Astrocyte (in vitro differentiated cells and primary cell): ENCODE measurements around the gene FCN3. TPM values are rescaled to one million over a fixed set of nuclear protein-coding genes. Genes with fewer than 3 reads are reported as not detected.

Source experiments
- DNase-seq: peaks from one replicate; pipeline ENCODE4 v3.0.0-alpha.2; 2010; ENCODE audit warnings: low read depth
- FAIRE-seq: peaks from 2 replicates; lab custom pipeline; 2011; peaks lifted over from hg19 to GRCh38; lab: Jason Lieb, UNC
- H2AFZ ChIP-seq: 2 replicates; pipeline ENCODE4 v1.6.0; 2012; ENCODE audit warnings: low read depth, low read length, inconsistent platforms
- H3K27ac ChIP-seq: 2 replicates; pipeline ENCODE4 v1.5.1; 2011; ENCODE audit warnings: low read depth, low read length, inconsistent platforms
- H3K27me3 ChIP-seq: 2 replicates; pipeline ENCODE4 v1.6.0; 2011; ENCODE audit warnings: low read length, inconsistent platforms; ENCODE audit not compliant: insufficient read depth
- H3K36me3 ChIP-seq: 2 replicates; pipeline ENCODE4 v1.5.1; 2011; ENCODE audit warnings: low read length, inconsistent platforms; ENCODE audit not compliant: insufficient read depth
- H3K4me1 ChIP-seq: 2 replicates; pipeline ENCODE4 v1.5.1; 2011; ENCODE audit warnings: low read length, inconsistent platforms; ENCODE audit not compliant: insufficient read depth
- H3K4me2 ChIP-seq: 2 replicates; pipeline ENCODE4 v1.6.0; 2012; ENCODE audit warnings: low read length, inconsistent platforms
- H3K4me3 ChIP-seq: 2 replicates; pipeline ENCODE4 v1.5.1; 2011; ENCODE audit warnings: low read depth, mild to moderate bottlenecking, low read length, inconsistent platforms; ENCODE audit not compliant: insufficient read depth
- H3K79me2 ChIP-seq: 2 replicates; pipeline ENCODE4 v1.6.0; 2012; ENCODE audit warnings: mild to moderate bottlenecking, low read length, inconsistent platforms; ENCODE audit not compliant: insufficient read depth
- H3K9ac ChIP-seq: 2 replicates; pipeline ENCODE4 v1.6.0; 2012; ENCODE audit warnings: mild to moderate bottlenecking, low read length, inconsistent platforms
- H3K9me3 ChIP-seq: 2 replicates; pipeline ENCODE4 v1.5.1; 2012; ENCODE audit warnings: low read depth, mild to moderate bottlenecking, low read length, inconsistent platforms; ENCODE audit not compliant: insufficient read depth
- H4K20me1 ChIP-seq: 2 replicates; pipeline ENCODE4 v1.6.0; 2012; ENCODE audit warnings: low read length, inconsistent platforms; ENCODE audit not compliant: insufficient read depth
- H3K27ac Mint-ChIP-seq: one replicate; pipeline ENCODE4 v1.8.0; 2021; ENCODE audit warnings: mild to moderate bottlenecking, mixed read lengths; ENCODE audit not compliant: unreplicated experiment
- H3K27me3 Mint-ChIP-seq: one replicate; pipeline ENCODE4 v1.8.0; 2021; ENCODE audit warnings: low read depth, mixed read lengths; ENCODE audit not compliant: unreplicated experiment
- H3K36me3 Mint-ChIP-seq: one replicate; pipeline ENCODE4 v1.8.0; 2021; ENCODE audit warnings: low read depth, mixed read lengths; ENCODE audit not compliant: unreplicated experiment
- H3K4me1 Mint-ChIP-seq: one replicate; pipeline ENCODE4 v1.8.0; 2021; ENCODE audit warnings: low read depth, mixed read lengths; ENCODE audit not compliant: unreplicated experiment
- H3K4me3 Mint-ChIP-seq: one replicate; pipeline ENCODE4 v1.8.0; 2021; ENCODE audit warnings: mild to moderate bottlenecking, moderate library complexity, mixed read lengths; ENCODE audit not compliant: unreplicated experiment
- H3K9me3 Mint-ChIP-seq: one replicate; pipeline ENCODE4 v1.8.0; 2021; ENCODE audit warnings: mild to moderate bottlenecking, mixed read lengths; ENCODE audit not compliant: unreplicated experiment
- CTCF ChIP-seq: IDR thresholded peaks from 2 replicates; pipeline ENCODE4 v1.5.1; 2011; ENCODE audit warnings: low read depth, mild to moderate bottlenecking, inconsistent platforms, low read length, moderate library complexity; ENCODE audit not compliant: insufficient read depth
- EZH2 ChIP-seq: IDR thresholded peaks from 2 replicates; pipeline ENCODE4 v1.6.1; 2012; ENCODE audit warnings: mild to moderate bottlenecking, low read length, inconsistent platforms; ENCODE audit not compliant: insufficient read depth
- total RNA-seq: library from RNA; stranded (reverse); gene quantifications from 2 replicates; pipeline ENCODE4 v1.2.1, GENCODE V29; 2021

Gene FCN3
- total RNA-seq, 1 donor from 2014 or later, result not detected

- Mint-ChIP-seq H3K27ac (peak overlapping the region; percentile 98), H3K4me3 (peak overlapping the region; percentile 71), H3K9me3 (no peaks in the 10 kb centered on the region), H3K36me3 (peaks cover 18% of the 10 kb centered on the region), H3K27me3 (no peaks in the 10 kb centered on the region), H3K4me1 (peaks cover 34% of the 10 kb centered on the region)
- no peaks in the 10 kb centered on the region for H4K20me1 ChIP-seq
- H3K9me3 ChIP-seq, result no peaks in the 10 kb centered on the region
- FAIRE-seq, result no peak
- peak overlapping the region; percentile 17 for H2AFZ ChIP-seq
- TF ChIP-seq CTCF (no peak), EZH2 (no peak)
- H3K36me3 ChIP-seq, result peaks cover 32% of the 10 kb centered on the region
- peaks cover 26% of the 10 kb centered on the region for H3K79me2 ChIP-seq
- DNase-seq, result peak; percentile 88
- H3K4me1 ChIP-seq, result peaks cover 14% of the 10 kb centered on the region
- H3K4me2 ChIP-seq, result peak overlapping the region; percentile 62
- no peaks in the 10 kb centered on the region for H3K27me3 ChIP-seq
- H3K4me3 ChIP-seq, result no peak overlapping the region
- peak overlapping the region; percentile 74 for H3K27ac ChIP-seq
- peak overlapping the region; percentile 73 for H3K9ac ChIP-seq
Observed at GRCh38 chr1:27418326-27419185, 43.9 kb upstream of the FCN3 start.

GRCh38 chr1:27417713-27418112 is 43.1 kb upstream of the FCN3 start:
- Histone ChIP-seq H4K20me1 (no peaks in the 10 kb centered on the region), H3K4me1 (peaks cover 14% of the 10 kb centered on the region), H3K9ac (peak overlapping the region; percentile 73), H3K4me2 (no peak overlapping the region), H3K79me2 (peaks cover 23% of the 10 kb centered on the region), H3K4me3 (no peak overlapping the region), H3K27ac (peak overlapping the region; percentile 74), H3K9me3 (no peaks in the 10 kb centered on the region), H3K27me3 (no peaks in the 10 kb centered on the region), H3K36me3 (peaks cover 41% of the 10 kb centered on the region), H2AFZ (no peak overlapping the region)
- Mint-ChIP-seq H3K27ac (peak overlapping the region; percentile 98), H3K27me3 (no peaks in the 10 kb centered on the region), H3K9me3 (no peaks in the 10 kb centered on the region), H3K4me3 (no peak overlapping the region), H3K36me3 (peaks cover 26% of the 10 kb centered on the region), H3K4me1 (peaks cover 34% of the 10 kb centered on the region)
- no peak for DNase-seq
- TF ChIP-seq CTCF (no peak), EZH2 (no peak)
- FAIRE-seq, result no peak
